ENCODE data around the gene LCAT.

LCAT gene

GRCh38 chr16:67933805-67934204 is 10.1 kb downstream of the LCAT start:
- POLR2A ChIA-PET, result interaction anchor here (1.6 to 2.4 kb wide), 2 partner anchors 8 to 41 kb away, joined by 4 to 12 read pairs; partner anchors contain the start of gene PSKH1
- CTCF ChIA-PET, result interaction anchor here (1.3 kb wide), 1 partner anchor 50 kb away, joined by 7 read pairs; no protein-coding TSS in a partner anchor
- TF ChIP-seq ARNT (IDR thresholded peaks at IDR 0.05), result no peak
- no peak for TF ChIP-seq CTBP1 (IDR thresholded peaks at IDR 0.05; ENCODE audit: borderline replicate concordance)
- TF ChIP-seq SUZ12 (IDR thresholded peaks at IDR 0.05), result no peak
- TF ChIP-seq ZNF384 (IDR thresholded peaks at IDR 0.05), result no peak
- TF ChIP-seq LEF1 (IDR thresholded peaks at IDR 0.05; ENCODE audit: borderline replicate concordance), result no peak
- DNase-seq (ENCODE audit: extremely low spot score), result no peak

DNA sequence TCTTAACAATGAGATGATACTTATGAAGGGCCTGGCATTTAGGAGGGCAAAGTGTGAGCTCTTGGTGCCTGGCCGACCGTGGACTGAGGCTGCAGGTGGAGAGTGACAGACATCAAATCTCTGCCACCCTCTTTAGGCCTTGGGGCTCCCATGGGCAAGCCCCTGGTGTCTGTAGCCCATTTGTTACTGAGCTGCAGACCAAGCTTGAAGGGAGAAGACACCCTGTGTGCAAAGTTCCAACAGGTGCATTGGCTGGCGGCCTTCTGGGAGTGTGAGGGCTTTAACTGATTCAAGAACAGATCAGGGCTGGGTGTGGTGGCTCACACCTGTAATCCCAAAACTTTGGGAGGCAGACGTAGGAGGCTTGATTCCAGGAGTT is 11.5 kb downstream of the LCAT start:
- TF ChIP-seq NFRKB (IDR thresholded peaks at IDR 0.05), result no peak
- no peak for TF ChIP-seq HDGF (IDR thresholded peaks at IDR 0.05; ENCODE audit: borderline replicate concordance)
- no peak for TF ChIP-seq ARNT (IDR thresholded peaks at IDR 0.05)
- TF ChIP-seq FOXK2 (IDR thresholded peaks at IDR 0.05), result no peak
- no peak for TF ChIP-seq BHLHE40 (IDR thresholded peaks at IDR 0.05; ENCODE audit: borderline replicate concordance)
- no peak for TF ChIP-seq FOXA1 (IDR thresholded peaks at IDR 0.05)
- no peak for TF ChIP-seq SUZ12 (IDR thresholded peaks at IDR 0.05)
- no peak for TF ChIP-seq L3MBTL2 (conservative IDR thresholded peaks at IDR 0.05)
- no peak for DNase-seq (ENCODE audit: extremely low spot score)
- POLR2A ChIA-PET, result interaction anchor here (0.6 to 0.8 kb wide), 2 partner anchors 50 to 266 kb away, joined by 3 read pairs; partner anchors contain the start of genes C16orf86 and ENKD1
- CTCF ChIA-PET, result no interaction called here

DNA sequence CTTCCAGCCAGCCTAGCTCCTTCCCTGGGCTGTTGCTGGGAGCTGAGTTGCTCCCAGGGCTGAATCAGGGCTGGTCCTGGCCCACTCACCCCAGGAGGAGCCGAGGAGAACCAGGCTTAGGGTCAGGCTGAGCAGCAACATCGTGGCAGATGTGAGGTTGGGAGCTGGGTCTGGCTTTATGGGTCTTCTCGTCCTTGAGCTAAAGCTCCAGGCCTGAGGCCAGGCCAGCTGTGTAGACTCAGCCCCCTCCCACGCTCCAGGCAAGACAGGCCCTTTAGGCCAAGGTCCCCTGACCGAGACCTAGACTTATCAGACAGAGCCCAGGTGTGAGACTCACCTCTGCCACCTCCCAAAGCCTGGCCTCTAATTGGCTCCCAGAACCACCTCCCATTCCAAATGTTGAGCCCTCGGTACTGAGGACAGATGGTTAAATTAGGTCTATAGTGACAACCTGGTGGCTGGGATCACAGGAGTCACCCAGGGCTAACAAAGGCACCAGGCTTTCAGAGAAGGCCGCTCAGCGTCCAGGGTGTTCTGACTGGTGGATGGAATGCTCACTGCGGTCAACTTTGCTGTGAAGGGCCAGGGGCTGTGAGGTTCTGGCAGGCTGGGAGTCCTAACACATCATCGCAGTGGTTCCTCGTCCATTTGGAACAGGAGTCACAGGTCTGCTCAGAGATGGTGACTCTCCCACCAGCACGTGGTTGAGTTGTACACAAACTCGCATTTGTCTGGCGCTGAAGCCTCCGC is 12.0 kb downstream of the LCAT start, which contains the start of gene CTRL:
TSS of gene CTRL (minus strand) at position 151 of the 750 bp plus-strand sequence. CDS start at position 141, 10 bp downstream.
- ChIA-PET CTCF (interaction anchor here (0.5 to 1.7 kb wide), 2 partner anchors 48 to 115 kb away, joined by 4 to 5 read pairs; no protein-coding TSS in a partner anchor), POLR2A (interaction anchor here (1.1 kb wide), 1 partner anchor 15 kb away, joined by 3 read pairs; no protein-coding TSS in a partner anchor)
- no peak for DNase-seq (ENCODE audit: extremely low spot score)
- TF ChIP-seq LEF1 (IDR thresholded peaks at IDR 0.05; ENCODE audit: borderline replicate concordance) (no peak), TARDBP (IDR thresholded peaks at IDR 0.05) (no peak), ELF4 (IDR thresholded peaks at IDR 0.05) (no peak), FOXK2 (IDR thresholded peaks at IDR 0.05) (no peak), FOXM1 (IDR thresholded peaks at IDR 0.05; ENCODE audit: borderline replicate concordance) (no peak)

GRCh38 chr16:67930678-67931211 is 13.2 kb downstream of the LCAT start:
- POLR2A ChIA-PET, result interaction anchor here (1.1 kb wide), 1 partner anchor 16 kb away, joined by 3 read pairs; no protein-coding TSS in a partner anchor

DNA sequence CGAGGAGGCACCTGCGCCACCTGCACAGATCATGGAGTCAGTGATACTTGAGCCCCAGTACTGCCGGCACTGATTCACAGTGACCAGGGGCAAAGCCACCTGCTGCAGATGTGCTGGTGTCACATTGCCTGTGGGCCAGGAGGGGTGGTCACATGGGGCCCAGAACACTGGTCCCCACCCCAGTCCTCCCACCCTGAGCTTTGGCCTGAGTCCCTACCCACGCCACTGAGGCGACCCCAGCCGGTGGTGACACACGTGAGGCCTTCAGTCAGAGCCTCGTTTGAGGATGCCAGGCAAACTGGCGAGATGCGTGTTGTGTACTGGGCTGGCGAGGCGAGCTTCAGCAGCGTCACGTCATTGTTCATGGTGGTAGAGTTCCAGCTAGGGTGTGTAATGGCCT is 13.7 kb downstream of the LCAT start:
- TF ChIP-seq HDGF (IDR thresholded peaks at IDR 0.05; ENCODE audit: borderline replicate concordance), result no peak
- TF ChIP-seq ZNF384 (IDR thresholded peaks at IDR 0.05), result no peak
- no peak for TF ChIP-seq PKNOX1 (IDR thresholded peaks at IDR 0.05)
- TF ChIP-seq FOXA1 (IDR thresholded peaks at IDR 0.05), result no peak
- no peak for TF ChIP-seq LEF1 (IDR thresholded peaks at IDR 0.05; ENCODE audit: borderline replicate concordance)
- TF ChIP-seq ELF4 (IDR thresholded peaks at IDR 0.05), result no peak
- TF ChIP-seq L3MBTL2 (conservative IDR thresholded peaks at IDR 0.05), result no peak
- TF ChIP-seq NFRKB (IDR thresholded peaks at IDR 0.05), result no peak
- TF ChIP-seq CTBP1 (IDR thresholded peaks at IDR 0.05; ENCODE audit: borderline replicate concordance), result no peak
- TF ChIP-seq FOXM1 (IDR thresholded peaks at IDR 0.05; ENCODE audit: borderline replicate concordance), result no peak
- no peak for TF ChIP-seq BHLHE40 (IDR thresholded peaks at IDR 0.05; ENCODE audit: borderline replicate concordance)
- TF ChIP-seq SP1 (IDR thresholded peaks at IDR 0.05), result no peak
- TF ChIP-seq ARNT (IDR thresholded peaks at IDR 0.05), result no peak
- no peak for TF ChIP-seq TARDBP (IDR thresholded peaks at IDR 0.05)
- CTCF ChIA-PET, result no interaction called here
- no peak for DNase-seq (ENCODE audit: extremely low spot score)
- POLR2A ChIA-PET, result no interaction called here

More at GRCh38 chr16:67930678-67931211, 13.2 kb downstream of the LCAT start:
- CTCF ChIA-PET, result interaction anchor here (1.7 kb wide), 1 partner anchor 47 kb away, joined by 5 read pairs; no protein-coding TSS in a partner anchor
- no peak for DNase-seq (ENCODE audit: extremely low spot score)
- TF ChIP-seq CTBP1 (IDR thresholded peaks at IDR 0.05; ENCODE audit: borderline replicate concordance), result no peak
- TF ChIP-seq FOXM1 (IDR thresholded peaks at IDR 0.05; ENCODE audit: borderline replicate concordance), result no peak
- TF ChIP-seq ARNT (IDR thresholded peaks at IDR 0.05), result no peak
- no peak for TF ChIP-seq LEF1 (IDR thresholded peaks at IDR 0.05; ENCODE audit: borderline replicate concordance)
- TF ChIP-seq NFRKB (IDR thresholded peaks at IDR 0.05), result no peak
- TF ChIP-seq PKNOX1 (IDR thresholded peaks at IDR 0.05), result no peak
- TF ChIP-seq ELF4 (IDR thresholded peaks at IDR 0.05), result no peak
- no peak for TF ChIP-seq L3MBTL2 (conservative IDR thresholded peaks at IDR 0.05)
- no peak for TF ChIP-seq FOXA1 (IDR thresholded peaks at IDR 0.05)
- no peak for TF ChIP-seq SP1 (IDR thresholded peaks at IDR 0.05)
- TF ChIP-seq ZNF384 (IDR thresholded peaks at IDR 0.05), result no peak

GRCh38 chr16:67928561-67929364 is 15.2 kb downstream of the LCAT start:
- CTCF ChIA-PET, result interaction anchor here (0.9 to 1.4 kb wide), 2 partner anchors 45 to 49 kb away, joined by 4 to 6 read pairs; no protein-coding TSS in a partner anchor

More at GRCh38 chr16:67928561-67929364, 15.2 kb downstream of the LCAT start:
- DNase-seq (ENCODE audit: extremely low spot score), result peak; percentile 82
- POLR2A ChIA-PET, result no interaction called here
- no peak for TF ChIP-seq ZNF384 (IDR thresholded peaks at IDR 0.05)
